ENCODE results near the gene NDUFB11.

DNA sequence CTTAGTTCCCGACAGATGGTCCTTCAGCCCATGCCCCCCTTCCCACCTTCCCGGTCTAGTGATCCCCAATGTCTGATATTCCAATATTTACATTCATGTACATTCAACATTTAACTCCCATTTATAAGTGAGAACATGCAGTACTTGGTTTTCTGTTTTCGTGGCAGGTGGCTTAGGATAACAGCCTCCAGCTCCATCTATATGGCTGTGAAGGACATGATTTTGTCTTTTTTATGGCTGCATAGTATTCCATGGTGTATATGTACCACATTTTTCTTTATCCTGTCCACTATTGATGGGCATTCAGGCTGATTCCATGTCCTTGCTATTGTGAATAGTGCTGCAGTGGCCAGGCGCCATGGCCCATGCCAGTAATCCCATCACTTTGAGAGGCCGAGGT lies 14.3 kb upstream of the NDUFB11 start:
- TF ChIP-seq, protein P1, sequence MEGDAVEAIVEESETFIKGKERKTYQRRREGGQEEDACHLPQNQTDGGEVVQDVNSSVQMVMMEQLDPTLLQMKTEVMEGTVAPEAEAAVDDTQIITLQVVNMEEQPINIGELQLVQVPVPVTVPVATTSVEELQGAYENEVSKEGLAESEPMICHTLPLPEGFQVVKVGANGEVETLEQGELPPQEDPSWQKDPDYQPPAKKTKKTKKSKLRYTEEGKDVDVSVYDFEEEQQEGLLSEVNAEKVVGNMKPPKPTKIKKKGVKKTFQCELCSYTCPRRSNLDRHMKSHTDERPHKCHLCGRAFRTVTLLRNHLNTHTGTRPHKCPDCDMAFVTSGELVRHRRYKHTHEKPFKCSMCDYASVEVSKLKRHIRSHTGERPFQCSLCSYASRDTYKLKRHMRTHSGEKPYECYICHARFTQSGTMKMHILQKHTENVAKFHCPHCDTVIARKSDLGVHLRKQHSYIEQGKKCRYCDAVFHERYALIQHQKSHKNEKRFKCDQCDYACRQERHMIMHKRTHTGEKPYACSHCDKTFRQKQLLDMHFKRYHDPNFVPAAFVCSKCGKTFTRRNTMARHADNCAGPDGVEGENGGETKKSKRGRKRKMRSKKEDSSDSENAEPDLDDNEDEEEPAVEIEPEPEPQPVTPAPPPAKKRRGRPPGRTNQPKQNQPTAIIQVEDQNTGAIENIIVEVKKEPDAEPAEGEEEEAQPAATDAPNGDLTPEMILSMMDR (conservative IDR thresholded peaks at IDR 0.05 in 1 of 2, IDR thresholded peaks at IDR 0.05 in 1 of 2; ENCODE audit: extremely low read depth in 1 of 2, insufficient read depth in 1 of 2, low read depth in 1 of 2, low read length in 2 of 2), result no peak
- no peak for TF ChIP-seq EZH2 (IDR thresholded peaks at IDR 0.05; ENCODE audit: borderline replicate concordance, low read length)

Measured in mammary epithelial cell (primary cell).